SK-N-SH treated with all-trans-retinoic acid at 6 μM for 48 hours (cell line): Measurements from ENCODE around the gene CDK14.

ENCODE experiments used
- CREB5 ChIP-seq: fragments of 250-450 bp; sonication (Bioruptor Pico); IDR thresholded peaks from 2 replicates; pipeline ENCODE4 v1.5.1; 2020; ENCODE audit warnings: low read depth, mild to moderate bottlenecking, moderate library complexity
- ISL1 ChIP-seq: fragments of 250-450 bp; sonication (Bioruptor Pico); IDR thresholded peaks from 2 replicates; pipeline ENCODE4 v2.1.2; 2022; ENCODE audit warnings: mild to moderate bottlenecking, moderate library complexity
- POU6F1 ChIP-seq: fragments of 250-450 bp; sonication (Bioruptor Pico); IDR thresholded peaks from 2 replicates; pipeline ENCODE4 v1.8.0; 2021; ENCODE audit warnings: low read depth, mild to moderate bottlenecking, moderate library complexity, borderline replicate concordance
- RARB ChIP-seq: fragments of 250-450 bp; sonication (Bioruptor Pico); IDR thresholded peaks from 2 replicates; pipeline ENCODE4 v1.8.0; 2021; ENCODE audit warnings: mild to moderate bottlenecking, moderate library complexity
- SNAI2 ChIP-seq: fragments of 250-450 bp; sonication (Bioruptor Pico); IDR thresholded peaks from 2 replicates; pipeline ENCODE4 v1.5.0; 2020; ENCODE audit warnings: mild to moderate bottlenecking, moderate library complexity
- ZFP30 ChIP-seq: fragments of 450-650 bp; formaldehyde crosslinking; IDR thresholded peaks from 2 replicates; pipeline ENCODE4 v1.5.0; 2022; ENCODE audit warnings: mild to moderate bottlenecking, moderate library complexity

- TF ChIP-seq POU6F1 (CRISPR knock-in tag), result no peak
- TF ChIP-seq RARB (CRISPR knock-in tag), result no peak
- TF ChIP-seq CREB5 (CRISPR knock-in tag), result no peak
- no peak for TF ChIP-seq ISL1 (CRISPR knock-in tag)
- TF ChIP-seq SNAI2 (CRISPR knock-in tag), result no peak
- no peak for TF ChIP-seq ZFP30 (CRISPR knock-in tag)
Measured at GRCh38 chr7:90857603-90858002, 261.5 kb downstream of the CDK14 start.
